HepG2 (cell line): ENCODE data around the gene LINC00632. TPM values are rescaled to one million over a fixed set of nuclear protein-coding genes. Genes with fewer than 3 reads are reported as not detected.
"Not testable (repeated sequence)": the region's sequence is repeated elsewhere in the genome, so short reads cannot be mapped to it uniquely, and the experiment has no call there.

ENCODE experiments used
- ATAC-seq: fragments of 200-7000 bp; cut with Tn5 transposase; 3 replicates; pipeline ENCODE4 v1.9.1; 2020; ENCODE audit warnings: mild to moderate bottlenecking, moderate library complexity
- BruUV-seq: library from RNA; stranded (reverse); fragments of 400-500 nt; replicated peaks from 2 replicates; lab custom pipeline; 2021; lab: Mats Ljungman, UMichigan
- CTCF ChIA-PET: fragments of 300-600 bp; formaldehyde crosslinking; extraction: SDS; loops from one replicate; lab custom pipeline; 2021; ENCODE audit warnings: low total read pairs, inconsistent platforms, low intra/inter-chr PET ratio; lab: Yijun Ruan, JAX
- POLR2A ChIA-PET: fragments of 350-600 bp; sonication (Branson Sonifier 250); formaldehyde crosslinking; loops from one replicate; lab custom pipeline; 2020; ENCODE audit warnings: antibody characterized with exemption, inconsistent platforms; lab: Yijun Ruan, JAX
- DNase-seq: peaks from one replicate; pipeline ENCODE4 v3.0.0-alpha.2; 2015; ENCODE audit warnings: low spot score
- FAIRE-seq: peaks from 3 replicates; lab custom pipeline; 2011; peaks lifted over from hg19 to GRCh38; lab: Jason Lieb, UNC
- H2AFZ ChIP-seq: one replicate; pipeline ENCODE4 v1.6.1; 2011; ENCODE audit warnings: low read length, inconsistent platforms
- H3K27ac ChIP-seq: fragments of 300-600 bp; 3 replicates; pipeline ENCODE4 v1.8.0; 2011; ENCODE audit warnings: mixed run types, mild to moderate bottlenecking, mixed read lengths, low read length, inconsistent platforms; ENCODE audit not compliant: insufficient read depth; ENCODE audit errors: extremely low read length
- H3K27me3 ChIP-seq, 2 experiments: fragments of 200-600 bp in 1 of 2; 2 replicates in 1 of 2; 3 replicates in 1 of 2; pipeline versions ENCODE4 v1.6.0 to v1.8.0; 2011; ENCODE audit warnings: low read length in 2 of 2, mild to moderate bottlenecking in 2 of 2, moderate library complexity in 2 of 2, inconsistent platforms in 1 of 2; ENCODE audit not compliant: insufficient read depth in 2 of 2, control insufficient read depth in 1 of 2
- H3K36me3 ChIP-seq, 2 experiments: fragments of 200-600 bp in 1 of 2; replicated peaks in 1 of 2; 2 replicates in 1 of 2; 3 replicates in 1 of 2; pipeline versions ENCODE4 v1.5.1 to v1.8.0; 2011; ENCODE audit warnings: low read length in 2 of 2, inconsistent platforms in 1 of 2; ENCODE audit not compliant: insufficient read depth in 2 of 2, control insufficient read depth in 1 of 2
- H3K4me1 ChIP-seq: 2 replicates; pipeline ENCODE4 v1.5.1; 2012; ENCODE audit warnings: low read length, inconsistent platforms; ENCODE audit not compliant: insufficient read depth
- H3K4me2 ChIP-seq: 2 replicates; pipeline ENCODE4 v1.6.0; 2011; ENCODE audit warnings: low read depth, low read length, inconsistent platforms
- H3K4me3 ChIP-seq, 3 experiments: fragments of 200-600 bp in 1 of 3; sonication (generic), shearing (Covaris generic) in 1 of 3; replicated peaks in 1 of 3; 2 replicates each; pipeline ENCODE4 v1.5.1; 2011 to 2016; ENCODE audit warnings: low read length in 3 of 3, inconsistent platforms in 2 of 3, low read depth in 2 of 3, mild to moderate bottlenecking in 2 of 3, control low read depth in 1 of 3, mixed read lengths in 1 of 3; ENCODE audit not compliant: insufficient read depth in 1 of 3
- H3K79me2 ChIP-seq: one replicate; pipeline ENCODE4 v1.6.1; 2011; ENCODE audit warnings: low read length, inconsistent platforms; ENCODE audit not compliant: insufficient read depth
- H3K9ac ChIP-seq: 2 replicates; pipeline ENCODE4 v1.6.0; 2011; ENCODE audit warnings: mild to moderate bottlenecking, low read depth, low read length, inconsistent platforms; ENCODE audit not compliant: insufficient read depth
- H3K9me3 ChIP-seq: 2 replicates; pipeline ENCODE4 v1.5.1; 2012; ENCODE audit warnings: mild to moderate bottlenecking, low read length
- H4K20me1 ChIP-seq: 2 replicates; pipeline ENCODE4 v1.6.0; 2011; ENCODE audit warnings: inconsistent platforms, mild to moderate bottlenecking, low read length, moderate library complexity; ENCODE audit not compliant: insufficient read depth
- ATF7 ChIP-seq, 2 experiments: fragments of 450-650 bp in 1 of 2; sonication (generic) in 1 of 2; formaldehyde crosslinking in 1 of 2; IDR thresholded peaks; 2 replicates each; pipeline versions ENCODE4 v1.4.0 to v1.6.1; 2016 to 2020; ENCODE audit warnings: antibody characterized with exemption in 1 of 2, mild to moderate bottlenecking in 1 of 2, missing genetic modification reagents in 1 of 2
- CREB1 ChIP-seq, 2 experiments: fragments of 450-650 bp in 1 of 2; IDR thresholded peaks; 2 replicates each; pipeline ENCODE4 v1.6.1; 2016 to 2017; ENCODE audit warnings: control low read depth in 1 of 2, mild to moderate bottlenecking in 1 of 2, missing compliant biosample characterization in 1 of 2, missing genetic modification characterization in 1 of 2
- WGBS: methylation state at CpG from one replicate; pipeline ENCODE4 v1.1.6; 2017; ENCODE audit warnings: low lambda C conversion rate; 5-methylcytosine and 5-hydroxymethylcytosine counted together
- in situ Hi-C: cut with HindIII; loops from 2 replicates; pipeline ENCODE4 v1.10.0; 2017; ENCODE audit warnings: low pct_unique_long_range_greater_than_20kb; ENCODE audit not compliant: extremely low pct_ligation_motif_present
- intact Hi-C: fragments of 100-400 bp; cut with micrococcal nuclease; formaldehyde crosslinking; loops from one replicate; pipeline ENCODE4 v1.10.0; 2022; ENCODE audit not compliant: unreplicated experiment
- polyA plus RNA-seq, 8 experiments: library from polyadenylated mRNA; depleted of rRNA in 3 of 8; stranded (reverse) in 7 of 8; unstranded in 1 of 8; fragments of >200 nt; fragmentation: Illumina TruSeq in 4 of 8; extraction: Trizol in 4 of 8; gene quantifications; 2 replicates each; pipeline versions ENCODE4 v1.2.1 to v1.2.3, GENCODE V29; 2011 to 2016; ENCODE audit warnings: low read depth in 4 of 8, missing spikeins in 1 of 8, mixed read lengths in 1 of 8; ENCODE audit not compliant: insufficient read depth in 1 of 8
- total RNA-seq, 5 experiments: library from RNA; depleted of rRNA; stranded (reverse); fragments of >200 nt; fragmentation: Illumina TruSeq; extraction: Trizol; gene quantifications; 2 replicates each; pipeline ENCODE4 v1.2.3, GENCODE V29; 2016; ENCODE audit warnings: low read depth in 1 of 5
- TF ChIP-seq, protein P1 (sequence below): sonication (generic); formaldehyde crosslinking; IDR thresholded peaks from 2 replicates; pipeline ENCODE4 v1.4.0; 2020; ENCODE audit warnings: missing genetic modification reagents
- TF ChIP-seq, protein P2 (sequence below): sonication (generic); formaldehyde crosslinking; IDR thresholded peaks from 2 replicates; pipeline ENCODE4 v1.5.1; 2020; ENCODE audit warnings: mild to moderate bottlenecking, missing genetic modification reagents, moderate library complexity

The LINC00632 gene
- total and polyA plus RNA-seq, 2 of the 13 experiments (the other 11 are each of a cell fraction or from before 2014, with no cell fraction given), result 0.13 TPM; not detected in 1

GRCh38 chrX:140687706-140688105 lies 21.9 kb upstream of the LINC00632 start:
- H3K9me3 ChIP-seq, result no peaks in the 10 kb centered on the region
- WGBS, result 19% methylated on average over 5 of the region's 5 CpGs
- H3K4me3 ChIP-seq, result no peak overlapping the region
- no peaks in the 10 kb centered on the region for H4K20me1 ChIP-seq
- FAIRE-seq, result no peak
- ChIA-PET CTCF (no interaction called here), POLR2A (no interaction called here)
- no peak overlapping the region for H2AFZ ChIP-seq
- no peaks in the 10 kb centered on the region for H3K4me1 ChIP-seq
- no peak overlapping the region for H3K9ac ChIP-seq
- no peak for DNase-seq
- H3K79me2 ChIP-seq, result no peaks in the 10 kb centered on the region
- ATAC-seq, result no peak
- TF ChIP-seq, protein P1, sequence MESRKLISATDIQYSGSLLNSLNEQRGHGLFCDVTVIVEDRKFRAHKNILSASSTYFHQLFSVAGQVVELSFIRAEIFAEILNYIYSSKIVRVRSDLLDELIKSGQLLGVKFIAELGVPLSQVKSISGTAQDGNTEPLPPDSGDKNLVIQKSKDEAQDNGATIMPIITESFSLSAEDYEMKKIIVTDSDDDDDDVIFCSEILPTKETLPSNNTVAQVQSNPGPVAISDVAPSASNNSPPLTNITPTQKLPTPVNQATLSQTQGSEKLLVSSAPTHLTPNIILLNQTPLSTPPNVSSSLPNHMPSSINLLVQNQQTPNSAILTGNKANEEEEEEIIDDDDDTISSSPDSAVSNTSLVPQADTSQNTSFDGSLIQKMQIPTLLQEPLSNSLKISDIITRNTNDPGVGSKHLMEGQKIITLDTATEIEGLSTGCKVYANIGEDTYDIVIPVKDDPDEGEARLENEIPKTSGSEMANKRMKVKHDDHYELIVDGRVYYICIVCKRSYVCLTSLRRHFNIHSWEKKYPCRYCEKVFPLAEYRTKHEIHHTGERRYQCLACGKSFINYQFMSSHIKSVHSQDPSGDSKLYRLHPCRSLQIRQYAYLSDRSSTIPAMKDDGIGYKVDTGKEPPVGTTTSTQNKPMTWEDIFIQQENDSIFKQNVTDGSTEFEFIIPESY (CRISPR knock-in tag), result no peak
- TF ChIP-seq ATF7 (IDR thresholded peaks at IDR 0.05) (0 out of 2 replicates have a peak, but pooled peaks have one; percentile 27), ATF7 (CRISPR knock-in tag; IDR thresholded peaks at IDR 0.05) (no peak), CREB1 (IDR thresholded peaks at IDR 0.05) (peak; percentile 90), CREB1 (CRISPR knock-in tag; IDR thresholded peaks at IDR 0.05) (no peak)
- TF ChIP-seq, protein P2, sequence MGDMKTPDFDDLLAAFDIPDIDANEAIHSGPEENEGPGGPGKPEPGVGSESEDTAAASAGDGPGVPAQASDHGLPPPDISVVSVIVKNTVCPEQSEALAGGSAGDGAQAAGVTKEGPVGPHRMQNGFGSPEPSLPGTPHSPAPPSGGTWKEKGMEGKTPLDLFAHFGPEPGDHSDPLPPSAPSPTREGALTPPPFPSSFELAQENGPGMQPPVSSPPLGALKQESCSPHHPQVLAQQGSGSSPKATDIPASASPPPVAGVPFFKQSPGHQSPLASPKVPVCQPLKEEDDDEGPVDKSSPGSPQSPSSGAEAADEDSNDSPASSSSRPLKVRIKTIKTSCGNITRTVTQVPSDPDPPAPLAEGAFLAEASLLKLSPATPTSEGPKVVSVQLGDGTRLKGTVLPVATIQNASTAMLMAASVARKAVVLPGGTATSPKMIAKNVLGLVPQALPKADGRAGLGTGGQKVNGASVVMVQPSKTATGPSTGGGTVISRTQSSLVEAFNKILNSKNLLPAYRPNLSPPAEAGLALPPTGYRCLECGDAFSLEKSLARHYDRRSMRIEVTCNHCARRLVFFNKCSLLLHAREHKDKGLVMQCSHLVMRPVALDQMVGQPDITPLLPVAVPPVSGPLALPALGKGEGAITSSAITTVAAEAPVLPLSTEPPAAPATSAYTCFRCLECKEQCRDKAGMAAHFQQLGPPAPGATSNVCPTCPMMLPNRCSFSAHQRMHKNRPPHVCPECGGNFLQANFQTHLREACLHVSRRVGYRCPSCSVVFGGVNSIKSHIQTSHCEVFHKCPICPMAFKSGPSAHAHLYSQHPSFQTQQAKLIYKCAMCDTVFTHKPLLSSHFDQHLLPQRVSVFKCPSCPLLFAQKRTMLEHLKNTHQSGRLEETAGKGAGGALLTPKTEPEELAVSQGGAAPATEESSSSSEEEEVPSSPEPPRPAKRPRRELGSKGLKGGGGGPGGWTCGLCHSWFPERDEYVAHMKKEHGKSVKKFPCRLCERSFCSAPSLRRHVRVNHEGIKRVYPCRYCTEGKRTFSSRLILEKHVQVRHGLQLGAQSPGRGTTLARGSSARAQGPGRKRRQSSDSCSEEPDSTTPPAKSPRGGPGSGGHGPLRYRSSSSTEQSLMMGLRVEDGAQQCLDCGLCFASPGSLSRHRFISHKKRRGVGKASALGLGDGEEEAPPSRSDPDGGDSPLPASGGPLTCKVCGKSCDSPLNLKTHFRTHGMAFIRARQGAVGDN (CRISPR knock-in tag), result no peak
- H3K27ac ChIP-seq, result no peak overlapping the region
- no peaks in the 10 kb centered on the region for H3K27me3 ChIP-seq
- in situ Hi-C loops (no loop called here), intact Hi-C loops (no loop called here)
- H3K36me3 ChIP-seq, result no peaks in the 10 kb centered on the region
- H3K4me2 ChIP-seq, result no peak overlapping the region
- no TSS peak for BruUV-seq

GRCh38 chrX:140691596-140691995 lies 18.0 kb upstream of the LINC00632 start:
- H3K4me2 ChIP-seq, H3K27ac ChIP-seq, H3K4me1 ChIP-seq, H3K79me2 ChIP-seq, H4K20me1 ChIP-seq, H3K9me3 ChIP-seq, FAIRE-seq, CTCF ChIA-PET, intact Hi-C loops, in situ Hi-C loops, DNase-seq, H3K9ac ChIP-seq, H3K36me3 ChIP-seq, H3K27me3 ChIP-seq, POLR2A ChIA-PET, ATAC-seq, H3K4me3 ChIP-seq, H2AFZ ChIP-seq, BruUV-seq: not testable (repeated sequence)
- 3% methylated on average over 4 of the region's 4 CpGs for WGBS
